NCI-H748 (cell line): ENCODE data around the gene GPR153.

ENCODE experiments used
- DNase-seq: peaks from one replicate; lab custom pipeline; 2025; ENCODE audit not compliant: unreplicated experiment; lab: John Stamatoyannopoulos, UW

Gene GPR153

DNA sequence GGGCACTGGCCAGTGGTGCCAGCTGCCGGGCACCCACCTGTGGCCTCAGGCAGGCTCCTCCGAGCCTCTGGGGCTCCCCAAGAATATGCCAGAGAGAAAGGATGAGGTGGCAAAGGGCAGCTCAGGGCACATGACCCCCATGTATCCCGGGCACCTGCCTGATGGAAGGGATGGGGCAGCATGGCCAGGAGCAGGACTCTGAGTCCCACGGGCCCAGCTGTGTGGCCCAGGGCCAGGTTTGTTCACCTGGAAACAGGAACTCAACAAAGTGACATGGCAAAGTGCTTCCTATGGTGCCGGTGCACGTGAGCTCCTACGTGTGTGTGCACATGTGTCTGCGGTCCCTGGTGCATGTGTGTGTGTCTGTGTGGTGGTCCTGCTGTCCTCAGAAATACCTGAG is 9.5 kb upstream of the GPR153 start:
- DNase-seq = peak; percentile 48

DNA sequence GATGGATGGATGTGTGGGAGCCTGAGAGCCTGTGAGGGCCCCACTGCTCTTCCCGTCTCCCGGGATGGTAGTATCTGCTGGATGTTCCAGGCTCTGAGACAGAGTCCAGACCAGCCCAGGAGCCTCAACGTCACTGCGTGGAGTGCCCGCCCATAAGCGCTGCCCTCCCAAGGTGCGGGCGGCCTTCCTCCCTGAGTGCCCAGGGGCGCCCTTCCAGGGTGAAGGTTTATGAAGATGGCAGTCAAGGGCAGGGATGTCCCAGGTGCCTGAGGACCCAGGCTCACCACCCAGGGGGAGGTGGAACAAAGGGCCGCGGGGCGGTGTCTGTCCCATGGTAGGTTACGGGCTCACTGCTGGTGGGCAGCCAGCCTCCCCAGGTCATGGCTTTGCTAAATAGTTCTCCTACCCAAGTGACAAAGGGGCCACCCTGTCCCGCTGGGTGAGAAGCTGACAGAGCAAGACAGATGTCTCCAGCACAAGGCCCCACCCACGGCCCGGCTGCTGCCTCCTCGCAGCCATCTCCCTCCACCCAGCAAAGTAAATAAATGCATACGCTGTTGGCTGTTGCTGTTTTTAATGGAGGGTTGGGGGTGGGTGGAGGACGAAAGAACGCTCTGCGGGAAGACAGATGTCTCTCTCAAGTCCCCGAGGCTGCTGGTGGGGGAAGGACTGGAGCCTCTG is 9.0 kb upstream of the GPR153 start:
- peak; percentile 87 for DNase-seq

DNA sequence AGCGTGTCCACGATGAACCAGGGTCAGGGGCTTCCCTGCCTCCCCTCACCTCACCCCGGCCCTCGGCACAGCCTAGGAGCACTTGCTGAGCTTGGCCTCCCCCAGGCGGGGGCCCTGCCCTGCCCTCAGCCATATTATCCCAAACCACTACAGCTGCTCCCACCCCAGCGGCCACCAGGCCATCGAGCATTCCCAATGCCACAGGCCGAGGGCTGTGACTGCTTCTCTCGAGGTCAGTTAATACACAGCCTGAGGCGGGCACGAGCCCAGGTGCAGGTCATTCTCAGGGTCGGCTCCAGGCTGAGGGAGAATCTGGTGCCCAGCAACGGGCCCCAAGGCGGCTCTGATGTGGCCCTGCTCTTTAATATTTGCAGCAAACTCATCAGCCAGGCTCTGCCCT is 8.4 kb upstream of the GPR153 start:
- no peak for DNase-seq

DNA sequence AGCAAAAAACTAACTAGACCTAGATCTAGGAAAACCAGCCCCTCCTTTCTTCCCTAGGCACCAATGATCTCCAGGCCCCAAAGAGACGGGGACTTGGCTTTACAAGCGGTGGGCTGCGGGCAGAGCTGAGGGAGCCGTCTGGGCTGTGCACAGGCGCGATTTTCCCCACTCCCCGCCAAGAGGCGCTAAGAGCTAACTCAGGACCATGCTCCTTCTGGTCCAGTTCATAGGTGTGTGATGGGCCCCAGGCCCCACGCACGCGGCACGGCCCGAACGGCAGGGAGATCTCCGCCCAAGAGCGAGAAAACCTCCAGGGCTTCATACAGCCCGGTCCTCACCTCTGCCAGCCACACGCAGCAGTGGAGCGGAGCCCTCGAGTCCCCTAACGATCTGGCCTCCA is 7.5 kb upstream of the GPR153 start:
- DNase-seq = no peak

- no peak for DNase-seq
These were observed 6.9 kb upstream of the GPR153 start for GRCh38 chr1:6267686-6268322.

GRCh38 chr1:6266641-6267040 is 5.7 kb upstream of the GPR153 start:
- DNase-seq = no peak

- no peak for DNase-seq
These were observed 4.3 kb upstream of the GPR153 start for GRCh38 chr1:6265151-6265550.

DNA sequence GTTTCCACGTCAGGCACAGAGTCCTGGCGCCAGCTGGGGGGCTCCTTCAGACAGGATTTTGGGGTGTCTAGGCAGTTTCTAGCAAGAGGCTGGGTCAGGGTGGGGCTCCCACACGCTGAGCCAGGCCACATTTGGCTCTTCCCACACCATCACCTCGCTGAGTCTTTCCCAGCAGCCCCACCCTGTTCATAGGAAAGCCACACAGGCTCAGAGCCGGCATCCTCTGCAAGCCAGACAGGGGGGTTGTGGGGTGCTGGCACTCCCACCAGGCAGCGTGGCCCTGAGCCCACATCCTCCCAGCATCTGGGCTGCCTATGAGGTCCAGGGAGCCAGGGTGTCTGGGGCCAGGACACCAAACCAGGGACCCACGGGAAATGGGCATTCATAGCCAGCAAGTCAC is 2.8 kb upstream of the GPR153 start:
- DNase-seq = no peak

DNA sequence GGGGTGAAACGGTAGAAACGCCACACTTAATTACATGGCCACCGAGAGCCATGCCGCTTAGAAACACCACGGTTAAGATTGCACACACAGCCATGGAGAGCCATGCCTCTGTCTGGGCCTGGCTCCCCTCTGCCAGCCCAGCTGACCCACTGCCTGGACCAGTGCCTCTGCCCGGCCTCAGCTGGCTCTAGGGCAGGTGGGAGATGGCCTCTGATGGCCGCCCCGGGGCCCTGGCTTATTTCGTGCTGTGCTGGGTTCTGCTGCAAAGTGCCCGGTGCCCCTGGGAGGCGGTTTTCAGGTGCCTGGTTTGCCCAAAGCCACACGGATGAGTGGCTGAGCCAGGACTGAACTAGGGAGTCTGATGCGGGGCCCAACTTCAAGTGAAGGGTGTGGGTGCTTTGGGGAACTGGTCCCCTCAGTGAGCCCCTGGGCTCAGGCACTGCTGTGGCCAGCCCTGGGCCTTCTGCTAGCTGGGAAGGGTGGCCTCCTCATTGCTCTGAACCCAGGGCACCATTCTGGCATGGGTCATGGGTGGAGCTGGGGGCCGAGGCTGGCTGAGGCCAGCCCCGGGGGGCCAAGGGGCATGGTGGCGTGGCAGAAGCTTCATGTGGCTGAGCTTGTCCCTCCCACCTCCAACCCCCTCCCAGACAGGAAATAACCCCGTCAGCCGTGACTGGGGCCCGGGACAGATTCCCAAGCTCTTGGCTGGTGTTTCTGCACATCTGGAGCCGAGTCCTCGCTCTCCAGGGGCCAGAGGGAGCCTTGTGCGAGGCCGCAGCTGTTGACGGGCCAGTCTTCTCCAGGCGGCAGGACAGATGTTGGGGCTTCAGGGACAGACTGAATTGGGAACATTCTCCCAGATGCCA is 1.9 kb upstream of the GPR153 start:
- DNase-seq = no peak

DNA sequence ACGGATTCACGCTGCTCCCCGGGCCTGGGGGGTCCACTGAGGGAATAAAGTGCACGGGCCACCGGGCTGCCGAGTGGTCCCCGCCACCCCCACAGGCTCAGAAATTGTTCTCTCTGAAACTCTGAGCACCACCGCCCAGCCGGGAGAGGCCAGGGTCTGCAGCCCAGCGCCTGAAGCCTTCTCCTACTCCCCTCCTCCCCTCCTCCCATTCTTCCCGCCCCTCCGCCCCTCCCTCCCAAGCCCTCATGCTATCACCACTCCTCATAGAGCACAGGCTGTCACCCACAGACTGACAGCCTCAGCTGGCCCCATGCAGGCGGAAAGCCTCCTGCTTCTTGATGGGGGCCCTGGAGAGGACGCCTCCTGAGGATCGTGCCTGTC is 707 bp upstream of the GPR153 start:
- DNase-seq = peak; percentile 29

DNA sequence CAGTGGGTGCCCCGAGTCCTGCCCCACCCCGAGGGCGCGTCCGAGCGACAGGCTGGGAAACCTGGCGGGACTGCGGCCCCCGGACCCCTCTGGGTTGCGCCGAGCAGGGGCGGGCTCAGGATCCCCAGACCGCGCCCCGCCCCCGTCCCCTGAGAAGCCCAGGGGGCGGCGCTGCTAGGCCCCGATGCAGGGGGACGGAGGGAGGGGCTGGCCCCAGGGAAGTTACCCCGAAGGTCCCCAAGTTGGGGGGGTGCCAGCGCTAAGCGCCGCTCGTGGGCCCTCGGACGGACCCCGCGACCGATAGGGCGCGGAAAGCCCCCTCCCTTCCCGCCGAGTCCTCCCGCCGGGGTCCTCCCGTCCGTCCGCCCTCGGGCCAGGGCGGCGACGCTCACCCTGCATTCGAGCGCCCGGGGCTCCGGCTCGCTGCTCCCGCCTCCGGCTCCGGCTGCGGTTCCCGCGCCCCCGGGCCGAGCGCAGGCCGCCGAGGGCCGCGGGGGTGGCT is 414 bp downstream of the GPR153 start:
- peak; percentile 50 for DNase-seq

GRCh38 chr1:6259491-6260362 is 1.2 kb downstream of the GPR153 start:
- peak; percentile 75 for DNase-seq

DNA sequence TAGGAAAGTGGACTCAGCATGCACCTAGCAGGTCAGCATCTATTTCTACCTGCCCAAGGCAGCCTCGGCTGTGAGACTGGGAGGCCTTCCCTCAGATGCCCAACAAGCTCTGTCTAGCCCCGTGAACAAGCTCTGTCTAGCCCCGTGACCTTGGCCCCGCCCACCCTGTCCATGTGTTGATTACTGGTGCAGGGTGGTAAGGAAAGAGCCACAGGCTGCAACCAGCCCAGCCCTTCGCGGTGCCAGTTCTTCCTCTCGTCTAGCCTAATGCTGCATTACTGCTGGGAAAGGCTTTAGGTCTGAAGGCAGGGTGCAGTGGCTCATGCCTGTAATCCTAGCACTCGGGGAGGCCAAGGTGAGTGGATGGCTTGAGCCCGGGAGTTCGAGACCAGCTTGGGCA is 2.2 kb downstream of the GPR153 start:
- DNase-seq = no peak

- DNase-seq = no peak
These were observed 3.3 kb downstream of the GPR153 start for GRCh38 chr1:6257541-6258069.

- no peak for DNase-seq
These were observed 4.3 kb downstream of the GPR153 start for GRCh38 chr1:6256645-6257044.

- DNase-seq = no peak
These were observed 6.2 kb downstream of the GPR153 start for GRCh38 chr1:6254691-6255090.

- no peak for DNase-seq
These were observed 7.5 kb downstream of the GPR153 start for GRCh38 chr1:6253380-6253779.

DNA sequence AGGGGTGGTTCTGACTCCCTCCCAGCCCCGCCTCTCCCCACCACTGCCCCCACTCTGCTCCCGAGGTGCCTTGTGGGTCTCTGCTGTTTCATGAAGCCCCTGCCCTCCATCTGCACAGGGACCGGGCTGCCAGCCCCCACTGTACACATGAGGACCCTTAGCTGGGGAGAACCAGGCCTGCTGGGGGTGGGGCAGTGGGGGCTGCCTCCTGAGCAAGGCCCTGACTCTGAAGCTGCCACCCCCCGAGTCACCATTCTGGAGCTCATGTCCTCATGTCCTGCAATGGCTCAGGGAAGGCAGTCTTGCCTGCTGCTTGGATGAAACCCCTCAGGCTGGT is 8.6 kb downstream of the GPR153 start:
- no peak for DNase-seq

DNA sequence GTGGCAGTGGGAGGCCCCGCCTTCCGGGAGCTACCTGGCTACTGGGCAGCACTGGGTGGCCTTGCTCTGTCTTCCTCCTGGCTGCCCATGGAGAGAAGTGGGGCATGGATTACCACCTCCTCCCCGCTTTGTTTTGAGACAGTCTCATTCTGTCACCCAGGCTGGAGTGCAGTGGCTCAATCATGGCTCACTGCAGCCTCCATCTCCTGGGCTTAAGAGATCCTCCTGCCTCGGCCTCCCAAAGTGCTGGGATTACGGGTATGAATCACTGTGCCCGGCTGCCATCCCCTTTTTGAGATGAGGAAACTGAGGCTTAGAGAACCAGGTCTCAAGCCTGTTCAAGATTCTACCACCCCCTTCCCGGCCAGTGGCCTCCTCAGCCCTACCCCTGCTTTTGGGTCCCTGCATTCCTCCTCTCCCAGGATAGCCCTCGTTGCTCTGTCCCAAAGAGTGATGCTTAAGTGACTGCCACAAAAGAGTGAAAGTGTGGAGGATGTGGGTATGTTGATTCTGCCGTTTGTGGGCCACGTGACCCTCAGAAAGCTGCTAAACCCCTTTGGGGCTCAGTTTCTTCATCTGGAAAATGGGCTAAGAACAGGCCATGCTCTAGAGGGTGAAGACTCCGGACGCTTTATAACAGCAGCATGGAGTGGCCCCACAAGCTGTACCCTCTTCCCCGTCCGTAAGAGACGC is 9.1 kb downstream of the GPR153 start:
- no peak for DNase-seq

DNA sequence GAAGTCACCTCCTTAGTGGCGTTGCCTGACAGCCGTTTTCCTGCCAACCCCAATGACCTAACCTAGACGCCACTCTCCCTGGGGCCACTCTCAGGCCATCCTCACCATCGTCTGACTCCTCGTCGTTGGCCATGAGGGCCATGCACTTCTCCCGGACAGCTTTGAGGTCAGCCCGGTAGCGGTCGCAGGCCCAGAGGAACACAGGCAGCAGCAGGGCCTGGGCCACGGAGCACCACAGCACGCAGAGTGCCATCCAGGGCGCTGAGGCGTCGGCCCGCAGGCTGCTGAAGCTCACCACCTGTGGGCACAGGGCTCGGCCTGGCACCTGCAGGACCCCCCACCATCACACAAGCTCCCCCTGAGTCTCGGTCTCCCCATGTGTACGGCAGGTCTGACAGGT is 9.7 kb downstream of the GPR153 start:
- DNase-seq = no peak
